NT2/D1 (cell line): ENCODE measurements around the gene PAX9.

Source experiments
- YY1 ChIP-seq: IDR thresholded peaks from 2 replicates; pipeline ENCODE4 v1.6.1; 2011; ENCODE audit not compliant: insufficient read length, insufficient read depth
- ZNF274 ChIP-seq: IDR thresholded peaks from 2 replicates; pipeline ENCODE4 v1.6.1; 2011; ENCODE audit warnings: mild to moderate bottlenecking, low read depth, low read length

DNA sequence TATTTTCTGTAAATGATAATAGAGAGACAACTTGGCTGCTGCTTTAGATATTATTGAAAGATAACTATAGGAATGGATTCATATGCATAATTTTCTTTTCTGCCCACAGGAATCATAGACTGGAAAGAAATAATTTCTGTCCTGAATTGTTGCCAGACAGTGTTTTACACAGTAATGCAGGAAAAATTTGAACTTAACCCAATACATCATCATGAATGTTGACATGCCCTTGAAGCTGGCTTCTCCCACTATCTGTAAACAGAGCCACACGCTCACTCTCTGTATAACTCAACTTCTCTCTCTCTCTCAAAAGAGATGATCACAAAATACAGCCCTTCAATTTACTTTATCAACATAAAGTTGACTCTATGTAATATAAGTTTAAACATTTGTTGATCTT, 56.6 kb downstream of the PAX9 start:
- TF ChIP-seq ZNF274: no peak
- no peak for TF ChIP-seq YY1
